DOHH2 (cell line): ENCODE measurements around the gene KIF2C.

Experiments used
- CTCF ChIP-seq: fragments of 200-600 bp; sonication (generic); IDR thresholded peaks from one replicate; pipeline ENCODE4 v1.5.1; 2014; ENCODE audit warnings: antibody characterized with exemption, mild to moderate bottlenecking, low read depth, low read length; ENCODE audit not compliant: poor library complexity, severe bottlenecking
- EZH2phosphoT487 ChIP-seq: fragments of 200-600 bp; sonication (generic); IDR thresholded peaks from 2 replicates; pipeline ENCODE4 v1.6.1; 2017; ENCODE audit warnings: borderline replicate concordance, mild to moderate bottlenecking, antibody characterized with exemption, low read length, moderate library complexity, mixed read lengths

- TF ChIP-seq CTCF, result no peak
- no peak for TF ChIP-seq EZH2phosphoT487
These were observed 16.6 kb upstream of the KIF2C start for GRCh38 chr1:44723064-44723463.
